ENCODE results near the gene ZDHHC22.

GRCh38 chr14:77139540-77140358 is 1.8 kb downstream of the ZDHHC22 start:
- TF ChIP-seq CTCF (IDR thresholded peaks at IDR 0.05 in 8 of 11, conservative IDR thresholded peaks at IDR 0.05 in 3 of 11) (peak in 7 of 11 experiments; percentile 17 to 62 (median 50)), POLR2A (IDR thresholded peaks at IDR 0.05) (no peak), POLR2AphosphoS5 (IDR thresholded peaks at IDR 0.05) (peak in 1 of 3 donors; percentile 6)
